HTR-8/SVneo (cell line): ENCODE measurements around the gene GDF15.
"Not testable (repeated sequence)": the region's sequence is repeated elsewhere in the genome, so short reads cannot be mapped to it uniquely, and the experiment has no call there.

Experiments used
- DNase-seq: peaks from one replicate; pipeline ENCODE4 v3.0.0; 2011; ENCODE audit warnings: low spot score, mixed read lengths; ENCODE audit not compliant: insufficient read length
- FAIRE-seq: peaks from 2 replicates; lab custom pipeline; 2011; peaks lifted over from hg19 to GRCh38; lab: Jason Lieb, UNC

Gene GDF15

GRCh38 chr19:18389726-18390064 is 3.7 kb downstream of the GDF15 start:
- no peak for FAIRE-seq

GRCh38 chr19:18390065-18390907 is 4.3 kb downstream of the GDF15 start:
- FAIRE-seq (no peak), DNase-seq (no peak)

More at GRCh38 chr19:18389726-18390064, 3.7 kb downstream of the GDF15 start:
- DNase-seq, result no peak

- DNase-seq, result no peak
- no peak for FAIRE-seq
Measured at GRCh38 chr19:18391509-18392075, 5.6 kb downstream of the GDF15 start.

GRCh38 chr19:18392417-18392816 is 6.5 kb downstream of the GDF15 start:
- DNase-seq, result no peak

DNA sequence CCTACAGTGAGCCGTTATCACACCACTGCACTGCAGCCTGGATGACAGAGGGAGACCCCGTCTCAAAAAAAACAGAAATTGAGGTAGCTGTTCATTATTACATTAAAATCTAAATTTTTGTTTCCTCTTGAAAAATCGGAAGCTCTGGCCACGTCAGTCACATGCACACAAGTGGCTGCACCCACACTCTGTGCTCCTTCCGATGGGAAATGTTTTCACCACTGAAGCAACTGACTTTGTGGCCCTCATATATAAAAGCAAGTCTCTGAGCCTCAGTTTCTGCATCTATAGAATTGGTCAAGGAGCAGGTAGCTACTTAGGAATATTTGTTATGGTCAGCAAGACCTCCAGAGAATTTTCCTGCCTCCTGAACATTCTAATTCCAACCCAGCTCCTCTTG is 7.0 kb downstream of the GDF15 start:
- FAIRE-seq (no peak), DNase-seq (no peak)

More at GRCh38 chr19:18392417-18392816, 6.5 kb downstream of the GDF15 start:
- no peak for FAIRE-seq

GRCh38 chr19:18393836-18394235 is 7.9 kb downstream of the GDF15 start:
- FAIRE-seq (no peak), DNase-seq (no peak)

DNA sequence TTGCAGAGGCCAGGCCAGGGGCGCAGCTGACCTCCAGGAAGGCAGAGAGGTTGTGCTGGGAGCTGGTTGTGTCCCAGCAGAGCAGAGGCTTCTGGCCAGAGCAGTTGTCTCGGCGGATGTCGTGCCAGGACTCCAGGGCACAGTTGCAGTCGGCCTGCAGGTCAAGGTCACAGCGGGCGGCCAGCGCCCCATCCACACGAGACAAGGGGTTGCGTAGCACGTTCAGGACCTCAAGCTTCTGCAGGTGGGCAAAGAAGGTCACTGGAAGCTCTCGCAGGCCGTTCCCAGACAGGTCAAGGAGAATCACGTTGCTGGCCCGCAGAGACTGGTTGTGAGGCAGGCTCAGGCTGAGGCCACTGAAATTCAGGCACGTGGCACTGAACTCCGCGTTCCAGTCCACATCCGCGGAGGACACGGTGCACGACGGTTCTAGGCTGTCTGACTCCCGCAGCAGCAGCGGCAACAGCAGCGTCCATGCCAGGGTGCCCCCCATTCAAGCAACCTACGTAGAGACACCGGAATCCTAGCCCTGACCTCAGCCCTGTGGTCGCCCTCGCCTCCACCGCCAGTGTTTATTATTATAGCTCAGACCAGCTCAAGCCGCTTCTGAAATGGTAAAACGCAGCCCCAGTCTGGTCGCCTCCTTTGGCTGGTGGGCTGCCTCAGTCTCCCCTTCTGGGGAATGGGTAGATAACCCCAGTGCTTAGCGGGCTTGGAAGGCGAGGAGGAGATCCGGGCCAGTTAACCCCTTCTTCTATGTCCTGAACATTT is 10.7 kb downstream of the GDF15 start:
- DNase-seq, result no peak
- no peak for FAIRE-seq

- no peak for FAIRE-seq
- DNase-seq, result no peak
Measured at GRCh38 chr19:18397242-18398202, 11.6 kb downstream of the GDF15 start, which contains the start of gene LRRC25. TSS of gene LRRC25 (minus strand) at chr19:18397622. CDS start at chr19:18396963, 659 bp downstream.

DNA sequence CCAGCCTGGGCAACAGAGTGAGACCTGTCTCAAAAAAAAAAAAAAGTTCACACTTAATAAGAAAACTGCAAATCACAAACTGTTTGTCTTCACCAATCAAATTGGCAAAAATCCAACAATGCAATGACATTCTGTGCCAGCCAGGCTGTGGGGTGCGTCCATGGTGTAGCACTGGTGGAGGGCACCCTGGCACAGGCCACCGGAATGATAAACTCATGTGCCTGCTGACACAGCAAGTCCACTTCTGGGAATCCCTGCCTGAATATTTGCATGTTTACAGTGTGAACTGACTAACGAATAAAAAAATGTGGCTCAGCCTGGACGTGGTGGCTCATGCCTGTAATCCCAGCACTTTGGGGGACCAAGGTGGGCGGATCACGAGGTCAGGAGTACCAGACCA is 13.1 kb downstream of the GDF15 start:
- FAIRE-seq (peak; percentile 57), DNase-seq (no peak)

DNA sequence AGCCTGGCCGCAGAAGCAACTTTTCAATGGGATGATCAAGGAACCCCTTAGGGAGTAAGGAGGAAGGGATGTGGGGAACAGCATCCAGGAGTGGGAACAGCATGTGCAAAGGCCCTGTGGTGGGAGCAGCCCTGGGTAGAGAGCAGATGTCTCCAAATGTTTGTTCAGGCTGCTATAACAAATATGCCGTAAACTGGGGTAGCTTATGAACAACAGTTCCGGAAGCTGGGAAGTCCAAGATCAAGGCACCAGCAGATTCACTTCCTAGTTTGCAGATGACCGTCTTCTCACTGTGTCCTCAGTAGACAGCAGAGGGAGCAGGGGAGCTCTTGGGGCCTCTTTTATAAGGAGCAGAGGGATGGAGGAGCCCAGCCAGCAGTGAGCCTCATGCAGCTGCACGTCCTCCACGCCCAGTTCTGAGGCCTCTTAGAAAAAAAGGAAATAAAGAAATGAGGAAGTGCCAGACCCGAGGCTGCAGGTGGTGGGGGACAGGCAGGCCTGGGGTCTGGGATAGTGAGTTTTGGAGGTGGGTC is 15.7 kb downstream of the GDF15 start:
- FAIRE-seq, result no peak
- no peak for DNase-seq

DNA sequence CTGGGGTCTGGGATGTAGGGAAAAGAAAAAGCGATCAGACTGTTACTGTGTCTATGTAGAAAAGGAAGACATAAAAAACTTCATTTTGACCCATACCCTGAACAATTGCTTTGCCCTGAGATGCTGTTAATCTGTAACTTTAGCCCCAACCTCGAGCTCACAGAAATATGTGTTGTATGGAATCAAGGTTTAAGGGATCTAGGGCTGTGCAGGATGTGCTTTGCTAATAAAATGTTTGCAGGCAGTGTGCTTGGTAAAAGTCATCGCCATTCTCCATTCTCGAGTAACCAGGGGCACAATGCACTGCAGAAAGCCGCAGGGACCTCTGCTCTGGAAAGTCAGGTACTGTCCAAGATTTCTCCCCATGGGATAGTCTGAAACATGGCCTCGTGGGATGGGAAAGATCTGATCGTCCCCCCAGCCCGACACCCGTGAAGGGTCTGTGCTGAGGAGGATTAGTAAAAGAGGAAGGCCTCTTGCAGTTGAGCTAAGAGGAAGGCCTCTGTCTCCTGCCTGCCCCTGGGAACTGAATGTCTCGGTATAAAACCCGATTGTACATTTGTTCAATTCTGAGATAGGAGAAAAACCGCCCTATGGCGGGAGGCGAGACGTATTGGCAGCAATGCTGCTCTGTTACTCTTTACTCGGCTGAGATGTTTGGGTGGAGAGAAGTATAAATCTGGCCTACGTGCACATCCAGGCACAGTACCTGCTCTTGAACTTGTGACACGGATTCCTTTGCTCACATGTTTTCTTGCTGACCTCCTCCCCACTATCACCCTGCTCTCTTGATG is 16.7 kb downstream of the GDF15 start:
- not testable (repeated sequence) for FAIRE-seq, DNase-seq

GRCh38 chr19:18405754-18406153 is 19.8 kb downstream of the GDF15 start:
- FAIRE-seq, DNase-seq: not testable (repeated sequence)

DNA sequence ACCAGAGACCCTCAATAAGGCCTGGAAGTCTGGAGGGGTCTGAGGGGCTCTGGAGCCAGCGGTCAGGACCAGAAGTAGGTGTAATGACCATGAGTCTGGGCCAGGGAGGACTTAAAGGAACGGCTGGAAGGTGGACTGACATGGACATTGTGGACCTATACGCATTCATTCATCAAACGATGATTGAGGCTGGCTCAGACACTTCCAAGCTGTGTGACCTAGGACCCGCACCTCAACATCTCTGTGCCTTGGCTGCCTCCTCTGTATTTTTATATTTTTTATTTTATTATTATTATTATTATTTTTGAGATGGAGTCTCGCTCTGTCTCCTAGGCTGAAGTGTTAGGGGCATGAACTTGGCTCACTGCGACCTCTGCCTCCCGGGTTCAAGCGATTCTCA is 20.8 kb downstream of the GDF15 start:
- no peak for DNase-seq
- FAIRE-seq, result no peak

- DNase-seq (no peak), FAIRE-seq (no peak)
Measured at GRCh38 chr19:18408053-18408476, 22.1 kb downstream of the GDF15 start.

DNA sequence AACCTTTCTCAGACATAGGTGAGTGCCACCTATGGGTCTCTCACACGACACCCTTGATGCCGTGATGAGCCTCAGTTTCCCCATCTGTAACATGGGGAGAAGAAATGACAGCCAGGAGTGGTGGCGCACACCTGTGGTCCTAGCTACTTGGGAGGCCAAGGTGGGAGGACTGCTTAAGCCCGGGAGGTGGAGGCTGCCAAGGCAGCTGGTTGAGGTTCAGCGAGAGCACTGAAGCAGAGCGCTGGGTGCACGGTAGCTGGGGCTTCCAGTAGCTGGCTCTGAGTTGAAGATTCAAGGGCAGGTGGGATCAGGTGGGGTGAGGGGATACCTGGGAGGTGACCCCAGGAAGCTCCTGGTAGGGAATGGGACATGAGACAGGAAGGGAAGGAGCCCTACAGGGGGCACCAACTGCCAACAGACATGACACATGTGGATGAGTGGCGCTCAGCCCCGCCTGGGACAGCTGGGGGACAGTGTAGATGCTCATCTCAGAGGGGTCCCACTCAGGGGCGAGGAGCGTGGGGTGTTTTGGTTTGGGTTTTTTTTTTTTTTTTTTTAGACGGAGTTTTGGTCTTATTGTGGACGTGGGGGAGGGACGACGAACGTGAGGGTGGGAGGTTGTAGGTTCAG is 26.8 kb downstream of the GDF15 start:
- DNase-seq (no peak), FAIRE-seq (no peak)

- DNase-seq (no peak), FAIRE-seq (no peak)
Measured at GRCh38 chr19:18414504-18415177, 28.7 kb downstream of the GDF15 start.

DNA sequence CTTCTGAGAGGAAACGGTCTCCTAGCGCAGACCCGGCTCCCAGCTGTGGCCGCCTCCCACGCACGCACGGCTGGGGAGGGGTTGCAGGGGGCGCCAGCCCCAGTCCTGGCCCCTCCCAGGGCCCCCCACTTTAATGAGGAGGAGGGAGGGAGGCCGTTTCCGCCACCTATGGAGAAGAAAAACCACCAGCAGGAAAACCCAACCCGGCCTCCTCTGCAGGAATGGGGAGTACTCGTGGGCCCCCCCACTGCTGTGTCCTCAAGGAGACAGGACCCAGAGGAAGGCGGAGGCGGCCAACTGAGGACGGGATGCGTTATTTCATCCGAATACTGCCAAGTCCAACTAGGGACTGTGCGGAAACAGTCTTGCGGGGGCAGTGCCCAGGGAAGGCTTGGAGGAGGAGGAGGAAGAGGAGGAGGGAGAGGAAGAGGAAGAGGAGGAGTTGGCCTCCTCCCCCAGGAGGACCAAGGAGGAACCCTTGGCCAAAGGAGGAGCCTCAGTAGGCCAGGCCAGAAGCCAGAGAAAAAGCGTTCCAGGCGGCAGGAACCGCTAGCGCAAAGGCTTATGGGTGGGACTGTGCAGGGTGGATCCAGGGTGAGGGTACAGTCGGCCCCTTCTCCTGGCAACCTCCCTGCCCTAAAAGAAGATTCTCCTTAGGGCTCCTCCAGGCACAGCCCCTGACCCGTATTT is 29.4 kb downstream of the GDF15 start:
- DNase-seq (no peak), FAIRE-seq (no peak)
